Measurements from ENCODE around the gene KCNQ1. TPM values are rescaled to one million over a fixed set of nuclear protein-coding genes. Genes with fewer than 3 reads are reported as not detected.

The KCNQ1 gene
- polyA plus RNA-seq, 1 experiment: not detected

DNA sequence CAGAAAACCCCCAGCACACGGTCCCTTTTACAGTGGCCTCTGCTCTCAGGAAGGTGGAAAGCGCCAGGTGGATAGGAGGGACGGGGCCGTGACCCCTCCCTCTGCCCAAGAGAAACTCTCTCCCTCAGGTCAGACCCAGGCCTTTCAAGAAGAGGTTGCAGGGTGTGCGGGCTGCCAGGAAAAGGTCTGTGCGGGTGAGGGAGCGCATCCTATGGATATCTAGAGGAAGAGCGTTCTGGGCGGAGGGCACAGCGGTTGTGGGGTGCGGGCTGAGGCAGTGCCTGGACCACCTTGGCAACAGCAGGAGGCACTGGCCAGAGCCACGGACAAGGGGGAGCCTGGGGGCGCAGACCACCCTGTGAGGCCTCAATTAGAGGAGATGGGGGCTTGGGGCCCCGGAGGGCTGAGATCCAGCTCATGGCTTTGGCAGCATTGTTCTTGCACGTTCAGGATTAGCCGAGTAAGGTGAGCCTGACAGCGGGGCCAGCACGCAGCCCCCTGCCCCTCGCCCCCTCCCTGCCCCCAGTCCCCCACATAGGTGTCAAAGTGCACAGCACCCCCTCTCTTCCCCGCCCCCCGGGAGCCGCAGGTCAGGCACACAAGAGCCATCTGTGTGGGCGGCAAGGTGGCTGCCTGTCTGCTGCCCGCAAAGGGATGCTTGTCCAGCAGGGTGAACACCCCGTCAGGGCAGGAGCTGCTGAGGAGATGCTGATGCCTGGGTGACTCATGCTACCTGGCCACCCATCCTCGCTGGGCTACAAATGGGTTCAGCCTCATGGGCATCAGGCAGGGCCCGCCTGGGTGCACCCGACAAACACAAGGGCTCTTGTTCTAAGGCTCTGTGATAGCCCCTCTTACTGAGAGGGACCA lies 347.8 kb downstream of the KCNQ1 start:
- POLR2A ChIA-PET: no interaction called here
- CTCF ChIA-PET: no interaction called here

GRCh38 chr11:2793701-2794045 lies 348.9 kb downstream of the KCNQ1 start:
- ChIA-PET POLR2A (no interaction called here), CTCF (no interaction called here)
- Histone ChIP-seq H3K27me3 (ENCODE audit: control insufficient read depth, insufficient read depth, low read length) (peaks cover 54% of the 10 kb centered on the region), H3K27ac (ENCODE audit: low read depth, low read length) (no peak overlapping the region), H3K4me3 (ENCODE audit: low read depth, low read length) (no peak overlapping the region), H3K9me3 (ENCODE audit: control insufficient read depth, insufficient read depth, low read length) (peaks cover 11% of the 10 kb centered on the region)
- TF ChIP-seq, protein P1, sequence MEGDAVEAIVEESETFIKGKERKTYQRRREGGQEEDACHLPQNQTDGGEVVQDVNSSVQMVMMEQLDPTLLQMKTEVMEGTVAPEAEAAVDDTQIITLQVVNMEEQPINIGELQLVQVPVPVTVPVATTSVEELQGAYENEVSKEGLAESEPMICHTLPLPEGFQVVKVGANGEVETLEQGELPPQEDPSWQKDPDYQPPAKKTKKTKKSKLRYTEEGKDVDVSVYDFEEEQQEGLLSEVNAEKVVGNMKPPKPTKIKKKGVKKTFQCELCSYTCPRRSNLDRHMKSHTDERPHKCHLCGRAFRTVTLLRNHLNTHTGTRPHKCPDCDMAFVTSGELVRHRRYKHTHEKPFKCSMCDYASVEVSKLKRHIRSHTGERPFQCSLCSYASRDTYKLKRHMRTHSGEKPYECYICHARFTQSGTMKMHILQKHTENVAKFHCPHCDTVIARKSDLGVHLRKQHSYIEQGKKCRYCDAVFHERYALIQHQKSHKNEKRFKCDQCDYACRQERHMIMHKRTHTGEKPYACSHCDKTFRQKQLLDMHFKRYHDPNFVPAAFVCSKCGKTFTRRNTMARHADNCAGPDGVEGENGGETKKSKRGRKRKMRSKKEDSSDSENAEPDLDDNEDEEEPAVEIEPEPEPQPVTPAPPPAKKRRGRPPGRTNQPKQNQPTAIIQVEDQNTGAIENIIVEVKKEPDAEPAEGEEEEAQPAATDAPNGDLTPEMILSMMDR (IDR thresholded peaks at IDR 0.05; ENCODE audit: low read depth, low read length): no peak
- no peak for DNase-seq (ENCODE audit: low read depth, low spot score)

More for the DNA sequence above, 347.8 kb downstream of the KCNQ1 start:
- TF ChIP-seq, protein P1 (IDR thresholded peaks at IDR 0.05; ENCODE audit: low read depth, low read length): no peak
- no peak overlapping the region for H3K4me3 ChIP-seq (ENCODE audit: low read depth, low read length)
- no peak overlapping the region for H3K27ac ChIP-seq (ENCODE audit: low read depth, low read length)
- peaks cover 10% of the 10 kb centered on the region; the same call in 1 of the 2 replicates for H3K9me3 ChIP-seq (ENCODE audit: control insufficient read depth, insufficient read depth, low read length)
- DNase-seq (ENCODE audit: low read depth, low spot score): no peak
- H3K27me3 ChIP-seq (ENCODE audit: control insufficient read depth, insufficient read depth, low read length): peaks cover 54% of the 10 kb centered on the region

DNA sequence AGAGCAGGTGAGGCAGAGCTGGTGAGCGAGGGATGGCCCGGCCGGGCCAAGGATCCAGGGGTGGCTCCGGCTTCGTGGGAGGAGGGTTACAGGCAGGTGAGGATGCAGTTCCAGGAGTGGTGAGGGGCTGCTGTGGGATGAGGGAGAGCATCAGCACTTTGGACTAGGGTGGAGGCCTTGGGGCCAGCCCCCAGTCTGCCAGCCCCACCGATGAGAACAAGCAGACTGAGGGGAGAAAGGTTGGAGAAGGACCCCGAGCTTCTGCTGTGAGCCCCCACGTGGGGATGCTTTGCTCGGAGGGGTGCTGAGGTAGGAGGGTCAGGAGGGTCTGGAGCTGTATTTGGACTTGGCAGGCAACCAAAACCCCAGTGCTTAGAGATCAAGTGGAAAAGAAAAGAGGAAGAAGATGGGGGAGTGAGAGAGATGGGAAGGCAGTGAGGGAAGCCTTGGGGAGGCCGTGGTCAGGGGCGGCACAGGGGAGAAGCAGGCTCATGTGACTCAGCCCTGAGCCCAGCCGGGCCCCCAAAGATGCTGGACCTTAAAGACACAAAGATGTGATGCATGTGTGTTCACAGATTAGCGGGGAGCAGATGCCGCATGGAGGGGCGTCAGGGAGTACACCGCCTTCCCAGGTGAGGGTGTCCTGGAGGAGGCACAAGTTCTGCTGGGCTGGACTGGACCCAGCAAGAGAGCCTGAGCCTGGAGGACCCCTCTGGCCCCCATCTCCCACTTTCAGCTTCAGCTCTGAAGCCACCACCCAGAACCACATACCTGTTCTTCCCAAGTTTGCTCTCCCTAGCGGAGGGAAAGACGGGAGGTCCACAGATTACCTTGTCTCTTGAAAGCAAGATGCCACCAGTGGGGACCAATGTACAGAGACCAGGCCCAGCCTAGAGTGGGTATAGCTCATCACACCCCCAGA lies 349.5 kb downstream of the KCNQ1 start:
- no peak overlapping the region for H3K27ac ChIP-seq (ENCODE audit: low read depth, low read length)
- peaks cover 54% of the 10 kb centered on the region for H3K27me3 ChIP-seq (ENCODE audit: control insufficient read depth, insufficient read depth, low read length)
- ChIA-PET CTCF (no interaction called here), POLR2A (no interaction called here)
- H3K4me3 ChIP-seq (ENCODE audit: low read depth, low read length): no peak overlapping the region
- TF ChIP-seq, protein P1 (IDR thresholded peaks at IDR 0.05; ENCODE audit: low read depth, low read length): no peak
- peaks cover 17% of the 10 kb centered on the region for H3K9me3 ChIP-seq (ENCODE audit: control insufficient read depth, insufficient read depth, low read length)
- DNase-seq (ENCODE audit: low read depth, low spot score): no peak

GRCh38 chr11:2794968-2795322 lies 350.1 kb downstream of the KCNQ1 start:
- H3K4me3 ChIP-seq (ENCODE audit: low read depth, low read length): no peak overlapping the region
- peaks cover 52% of the 10 kb centered on the region for H3K27me3 ChIP-seq (ENCODE audit: control insufficient read depth, insufficient read depth, low read length)
- CTCF ChIA-PET: no interaction called here
- POLR2A ChIA-PET: no interaction called here
- no peak for DNase-seq (ENCODE audit: low read depth, low spot score)
- TF ChIP-seq, protein P1 (IDR thresholded peaks at IDR 0.05; ENCODE audit: low read depth, low read length): no peak
- H3K9me3 ChIP-seq (ENCODE audit: control insufficient read depth, insufficient read depth, low read length): peaks cover 24% of the 10 kb centered on the region
- H3K27ac ChIP-seq (ENCODE audit: low read depth, low read length): no peak overlapping the region

Measured in AG04450 (cell line).